Esophagus muscularis mucosa (tissue), 4 donors: Measurements from ENCODE around the gene NCR3LG1.

Source experiments
- EP300 ChIP-seq: sonication (generic); formaldehyde crosslinking; IDR thresholded peaks from one replicate; pipeline ENCODE4 v1.6.1; 2017; ENCODE audit warnings: antibody characterized with exemption
- POLR2A ChIP-seq: fragments of 450-650 bp; IDR thresholded peaks from one replicate; pipeline ENCODE4 v1.6.1; 2017; ENCODE audit warnings: antibody characterized with exemption, moderate library complexity, mild to moderate bottlenecking, low read depth
- TF ChIP-seq, protein P1 (sequence below), 3 experiments: fragments of 200-600 bp in 2 of 3; fragments of 450-650 bp in 1 of 3; sonication (generic) in 2 of 3; IDR thresholded peaks; one replicate each; pipeline ENCODE4 v1.5.1; 2017 to 2019; ENCODE audit warnings: antibody characterized with exemption in 3 of 3, mild to moderate bottlenecking in 2 of 3, moderate library complexity in 1 of 3

DNA sequence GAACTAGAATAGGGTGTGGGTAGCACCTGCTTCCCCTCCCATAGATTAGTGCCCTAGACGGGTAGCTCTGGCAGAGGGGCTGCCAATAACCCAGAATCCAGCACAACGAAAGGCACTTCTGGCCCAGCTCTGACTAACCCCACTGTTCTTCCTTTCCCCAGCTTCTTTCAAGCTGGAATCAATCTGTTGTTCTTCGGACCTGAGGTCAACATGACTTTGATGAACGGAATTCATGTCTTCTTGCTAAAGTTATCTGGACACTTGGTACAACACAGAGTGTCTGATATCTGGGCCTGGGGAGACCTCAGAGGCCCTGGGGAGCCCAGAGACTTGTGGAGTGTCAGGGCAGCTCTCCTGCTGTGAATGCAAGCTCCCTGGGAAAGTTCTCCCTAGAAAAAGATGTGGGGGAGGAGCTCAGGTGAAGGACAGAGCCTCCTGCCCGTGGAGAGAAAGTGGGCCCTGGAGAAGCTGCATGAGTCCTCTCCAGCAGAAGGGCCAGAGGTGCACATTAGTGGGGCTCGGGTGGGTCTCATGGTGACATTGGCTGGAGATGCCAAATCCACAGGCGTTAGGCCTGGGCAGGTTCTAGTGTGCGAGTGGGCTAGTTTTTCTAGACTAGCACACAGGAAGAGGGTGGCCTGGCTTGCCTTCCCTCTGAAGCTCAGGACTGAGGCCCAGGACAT, 30.6 kb downstream of the NCR3LG1 start:
- TF ChIP-seq EP300, result no peak
- TF ChIP-seq, protein P1, sequence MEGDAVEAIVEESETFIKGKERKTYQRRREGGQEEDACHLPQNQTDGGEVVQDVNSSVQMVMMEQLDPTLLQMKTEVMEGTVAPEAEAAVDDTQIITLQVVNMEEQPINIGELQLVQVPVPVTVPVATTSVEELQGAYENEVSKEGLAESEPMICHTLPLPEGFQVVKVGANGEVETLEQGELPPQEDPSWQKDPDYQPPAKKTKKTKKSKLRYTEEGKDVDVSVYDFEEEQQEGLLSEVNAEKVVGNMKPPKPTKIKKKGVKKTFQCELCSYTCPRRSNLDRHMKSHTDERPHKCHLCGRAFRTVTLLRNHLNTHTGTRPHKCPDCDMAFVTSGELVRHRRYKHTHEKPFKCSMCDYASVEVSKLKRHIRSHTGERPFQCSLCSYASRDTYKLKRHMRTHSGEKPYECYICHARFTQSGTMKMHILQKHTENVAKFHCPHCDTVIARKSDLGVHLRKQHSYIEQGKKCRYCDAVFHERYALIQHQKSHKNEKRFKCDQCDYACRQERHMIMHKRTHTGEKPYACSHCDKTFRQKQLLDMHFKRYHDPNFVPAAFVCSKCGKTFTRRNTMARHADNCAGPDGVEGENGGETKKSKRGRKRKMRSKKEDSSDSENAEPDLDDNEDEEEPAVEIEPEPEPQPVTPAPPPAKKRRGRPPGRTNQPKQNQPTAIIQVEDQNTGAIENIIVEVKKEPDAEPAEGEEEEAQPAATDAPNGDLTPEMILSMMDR (IDR thresholded peaks at IDR 0.05), result no peak
- no peak for TF ChIP-seq POLR2A
